ENCODE results near the gene NDUFA6. TPM values are rescaled to one million over a fixed set of nuclear protein-coding genes. Genes with fewer than 3 reads are reported as not detected.
"Not testable (repeated sequence)": the region's sequence is repeated elsewhere in the genome, so short reads cannot be mapped to it uniquely, and the experiment has no call there.

The NDUFA6 gene
- total and polyA plus RNA-seq, 9 donors, result 78.1 to 143 (median 92.2) TPM

DNA sequence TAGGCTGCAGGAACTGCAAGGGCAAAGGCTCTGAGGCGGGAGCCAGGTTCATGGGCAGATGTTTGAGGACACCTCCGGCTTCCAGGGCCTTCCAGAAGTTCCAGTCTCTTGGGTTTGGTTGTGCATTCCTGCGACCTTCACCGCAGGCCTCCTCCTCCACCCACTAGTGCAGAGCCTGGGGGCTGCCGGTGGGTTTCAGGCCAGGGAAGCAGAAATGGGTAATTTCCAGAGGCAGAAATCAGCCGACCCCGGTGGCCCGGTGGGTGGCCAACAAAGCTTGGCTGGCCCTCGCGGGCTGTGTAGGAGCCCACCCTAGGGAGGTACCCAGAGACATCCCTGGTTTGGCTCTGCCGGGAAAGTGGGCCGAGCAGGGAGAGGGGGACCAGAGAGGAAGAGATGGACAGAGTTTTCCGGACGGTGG, 16.9 kb downstream of the NDUFA6 start:
- peak overlapping the region; percentile 93 for H3K27ac ChIP-seq (ENCODE audit: low read length)

DNA sequence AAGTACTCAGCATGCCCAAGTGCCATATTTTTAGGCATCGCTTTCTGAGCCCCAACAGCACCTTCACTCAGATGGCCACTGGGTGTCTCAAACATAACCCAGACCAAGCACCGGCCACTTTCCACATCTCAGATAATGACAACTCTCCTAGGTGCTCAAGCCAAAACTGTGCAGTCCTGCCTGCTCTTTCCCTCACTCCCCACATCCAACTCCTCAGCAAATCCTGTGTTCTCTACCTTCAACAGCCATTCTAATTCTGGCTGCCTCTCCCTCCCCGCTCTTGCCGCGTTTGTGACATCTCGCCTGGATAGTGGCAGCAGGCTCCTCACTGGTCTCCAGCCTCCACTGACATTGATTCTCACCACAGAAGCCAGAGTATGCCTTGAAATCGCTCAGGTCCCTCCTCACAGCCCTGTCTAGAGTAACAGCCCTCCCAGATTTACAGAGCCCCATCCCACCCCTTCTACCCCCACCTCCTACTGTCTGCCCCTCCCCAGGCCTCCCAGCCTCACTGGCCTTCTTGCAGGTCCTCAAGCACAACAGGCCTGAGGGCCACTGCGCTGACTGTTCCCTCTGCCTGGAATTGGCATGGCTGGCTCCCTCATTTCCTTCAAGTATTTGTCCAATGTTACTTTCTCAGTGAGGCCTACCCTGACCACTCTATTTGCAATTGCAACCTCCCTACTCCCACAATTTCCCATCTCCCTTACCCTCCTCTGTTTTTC, 17.8 kb downstream of the NDUFA6 start:
- Histone ChIP-seq H3K27ac (ENCODE audit: low read length) (no peak overlapping the region), H3K4me3 (ENCODE audit: low read length) (no peak overlapping the region), H3K4me1 (ENCODE audit: control insufficient read depth, insufficient read depth, low read length) (peaks cover 47% of the 10 kb centered on the region), H3K36me3 (ENCODE audit: control insufficient read depth, insufficient read depth, low read length) (peaks cover 27% of the 10 kb centered on the region), H3K9me3 (replicated peaks; ENCODE audit: control insufficient read depth, low read depth, low read length) (no peaks in the 10 kb centered on the region), H3K27me3 (ENCODE audit: control insufficient read depth, insufficient read depth, low read length) (no peaks in the 10 kb centered on the region)
- no peak for DNase-seq
- WGBS (ENCODE audit: insufficient coverage), result 77% methylated on average over 8 of the region's 8 CpGs

More for the DNA sequence above, 16.9 kb downstream of the NDUFA6 start:
- 32% methylated on average over 10 of the region's 14 CpGs for WGBS (ENCODE audit: insufficient coverage)
- DNase-seq, result peak; percentile 32
- Histone ChIP-seq H3K27me3 (ENCODE audit: control insufficient read depth, insufficient read depth, low read length) (no peaks in the 10 kb centered on the region), H3K4me3 (ENCODE audit: low read length) (peak overlapping the region; percentile 78), H3K4me1 (ENCODE audit: control insufficient read depth, insufficient read depth, low read length) (peaks cover 56% of the 10 kb centered on the region), H3K9me3 (replicated peaks; ENCODE audit: control insufficient read depth, low read depth, low read length) (no peaks in the 10 kb centered on the region), H3K36me3 (ENCODE audit: control insufficient read depth, insufficient read depth, low read length) (peaks cover 27% of the 10 kb centered on the region)

DNA sequence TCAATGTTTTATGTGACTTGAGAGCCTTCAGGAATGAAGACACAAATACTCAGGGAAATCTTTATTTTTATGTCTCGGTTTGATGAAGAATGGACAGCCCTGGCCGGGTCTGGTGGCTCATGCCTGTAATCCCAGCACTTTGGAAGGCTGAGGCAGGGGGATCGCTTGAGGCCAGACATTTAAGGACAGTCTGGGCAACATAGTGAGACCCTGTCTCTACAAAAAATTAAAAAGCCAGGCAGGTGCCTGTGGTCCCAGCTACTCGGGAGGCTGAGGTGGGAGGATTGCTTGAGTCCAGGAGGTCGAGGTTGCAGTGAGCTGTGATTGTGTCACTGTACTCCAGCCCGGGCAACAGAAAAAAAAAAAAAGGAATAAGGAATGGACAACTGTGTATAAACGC, 19.1 kb downstream of the NDUFA6 start:
- Histone ChIP-seq H3K36me3 (ENCODE audit: control insufficient read depth, insufficient read depth, low read length) (peaks cover 26% of the 10 kb centered on the region), H3K27ac (ENCODE audit: low read length) (peak overlapping the region; percentile 93), H3K4me3 (ENCODE audit: low read length) (peak overlapping the region; percentile 57), H3K4me1 (ENCODE audit: control insufficient read depth, insufficient read depth, low read length) (peaks cover 42% of the 10 kb centered on the region)
- not testable (repeated sequence) for DNase-seq; H3K9me3 ChIP-seq (replicated peaks; ENCODE audit: control insufficient read depth, low read depth, low read length); H3K27me3 ChIP-seq (ENCODE audit: control insufficient read depth, insufficient read depth, low read length)
- WGBS (ENCODE audit: insufficient coverage), result 55% methylated on average over 6 of the region's 7 CpGs

DNA sequence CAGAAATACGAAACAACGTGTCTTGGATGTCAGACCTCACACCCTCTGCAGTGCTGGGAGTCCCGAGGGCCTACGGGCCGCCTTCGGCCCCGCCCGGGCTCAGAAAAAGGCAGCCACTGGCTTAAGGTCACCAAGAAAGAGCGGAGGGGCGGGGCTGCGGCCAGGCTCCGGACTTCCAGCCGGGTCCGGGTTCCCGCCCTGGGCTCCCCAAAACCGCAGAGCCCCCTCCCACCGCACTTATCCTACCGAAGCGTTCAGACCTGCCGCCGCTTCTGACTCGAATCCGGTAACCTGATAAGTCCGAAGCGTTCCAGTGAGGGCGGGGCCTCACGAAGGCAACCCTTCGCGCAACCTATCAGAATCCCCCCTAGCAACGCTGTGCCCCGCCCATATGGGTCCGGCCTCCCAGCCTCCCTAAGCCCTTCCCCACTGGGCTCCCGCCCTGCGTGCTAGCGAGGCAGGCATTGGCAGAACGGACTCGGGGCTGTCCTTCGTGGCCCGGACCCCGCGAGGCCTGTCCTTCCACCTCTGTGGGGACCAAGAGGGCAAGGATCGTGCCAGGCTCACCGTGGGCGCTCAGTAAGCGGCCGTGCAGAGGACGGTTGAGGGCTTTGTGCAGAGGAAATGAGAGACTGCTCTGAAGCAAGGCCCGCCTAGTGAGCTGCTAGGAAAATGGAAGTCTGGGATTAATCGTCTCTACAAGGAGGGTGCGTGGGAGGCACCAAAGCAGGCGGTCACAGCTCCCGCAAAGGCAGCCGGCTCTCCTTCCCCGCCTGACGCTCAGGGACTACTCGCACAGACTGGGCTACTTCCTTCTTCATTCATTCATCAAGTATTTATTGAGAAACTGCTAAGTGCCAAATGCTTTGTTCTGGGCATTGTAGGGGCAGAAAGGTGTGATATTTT, 19.8 kb downstream of the NDUFA6 start, which contains the start of gene NAGA:
TSS of gene NAGA (minus strand) at position 296 of the 906 bp plus-strand sequence. CDS start 515 bp downstream, outside the sequence.
- under 1% methylated on average over 44 of the region's 56 CpGs for WGBS (ENCODE audit: insufficient coverage)
- no peaks in the 10 kb centered on the region for H3K27me3 ChIP-seq (ENCODE audit: control insufficient read depth, insufficient read depth, low read length)
- H3K36me3 ChIP-seq (ENCODE audit: control insufficient read depth, insufficient read depth, low read length), result peaks cover 27% of the 10 kb centered on the region
- no peaks in the 10 kb centered on the region for H3K9me3 ChIP-seq (replicated peaks; ENCODE audit: control insufficient read depth, low read depth, low read length)
- H3K4me1 ChIP-seq (ENCODE audit: control insufficient read depth, insufficient read depth, low read length), result peaks cover 42% of the 10 kb centered on the region
- H3K4me3 ChIP-seq (ENCODE audit: low read length), result peak within 1 kb of the TSS; percentile 57
- peak; percentile 99 for DNase-seq
- H3K27ac ChIP-seq (ENCODE audit: low read length), result peak within 1 kb of the TSS; percentile 93

GRCh38 chr22:42069801-42070516, 20.6 kb downstream of the NDUFA6 start:
- Histone ChIP-seq H3K4me3 (ENCODE audit: low read length) (peak overlapping the region; percentile 57), H3K36me3 (ENCODE audit: control insufficient read depth, insufficient read depth, low read length) (peaks cover 30% of the 10 kb centered on the region), H3K9me3 (replicated peaks; ENCODE audit: control insufficient read depth, low read depth, low read length) (no peaks in the 10 kb centered on the region), H3K4me1 (ENCODE audit: control insufficient read depth, insufficient read depth, low read length) (peaks cover 34% of the 10 kb centered on the region), H3K27ac (ENCODE audit: low read length) (peak overlapping the region; percentile 93), H3K27me3 (ENCODE audit: control insufficient read depth, insufficient read depth, low read length) (no peaks in the 10 kb centered on the region)
- peak; percentile 71 for DNase-seq
- WGBS (ENCODE audit: insufficient coverage), result 4% methylated on average over 12 of the region's 19 CpGs

- H3K27me3 ChIP-seq (ENCODE audit: control insufficient read depth, insufficient read depth, low read length), result no peaks in the 10 kb centered on the region
- no peak for DNase-seq
- no peaks in the 10 kb centered on the region for H3K9me3 ChIP-seq (replicated peaks; ENCODE audit: control insufficient read depth, low read depth, low read length)
- peaks cover 19% of the 10 kb centered on the region for H3K4me1 ChIP-seq (ENCODE audit: control insufficient read depth, insufficient read depth, low read length)
- no peak overlapping the region for H3K4me3 ChIP-seq (ENCODE audit: low read length)
- peaks cover 36% of the 10 kb centered on the region for H3K36me3 ChIP-seq (ENCODE audit: control insufficient read depth, insufficient read depth, low read length)
- no peak overlapping the region for H3K27ac ChIP-seq (ENCODE audit: low read length)
- WGBS (ENCODE audit: insufficient coverage), result 78% methylated on average over 4 of the region's 4 CpGs
These were observed 22.3 kb downstream of the NDUFA6 start for GRCh38 chr22:42068291-42068690.

- peaks cover 19% of the 10 kb centered on the region for H3K4me1 ChIP-seq (ENCODE audit: control insufficient read depth, insufficient read depth, low read length)
- DNase-seq, result no peak
- H3K27me3 ChIP-seq (ENCODE audit: control insufficient read depth, insufficient read depth, low read length), result no peaks in the 10 kb centered on the region
- WGBS (ENCODE audit: insufficient coverage), result 91% methylated on average over 12 of the region's 14 CpGs
- no peak overlapping the region for H3K4me3 ChIP-seq (ENCODE audit: low read length)
- H3K9me3 ChIP-seq (replicated peaks; ENCODE audit: control insufficient read depth, low read depth, low read length), result no peaks in the 10 kb centered on the region
- no peak overlapping the region for H3K27ac ChIP-seq (ENCODE audit: low read length)
- H3K36me3 ChIP-seq (ENCODE audit: control insufficient read depth, insufficient read depth, low read length), result peaks cover 39% of the 10 kb centered on the region
These were observed 22.8 kb downstream of the NDUFA6 start for GRCh38 chr22:42067671-42068251.

GRCh38 chr22:42066937-42067336, 23.6 kb downstream of the NDUFA6 start:
- 96% methylated on average over 9 of the region's 10 CpGs for WGBS (ENCODE audit: insufficient coverage)
- Histone ChIP-seq H3K9me3 (replicated peaks; ENCODE audit: control insufficient read depth, low read depth, low read length) (no peaks in the 10 kb centered on the region), H3K36me3 (ENCODE audit: control insufficient read depth, insufficient read depth, low read length) (peaks cover 45% of the 10 kb centered on the region), H3K27ac (ENCODE audit: low read length) (no peak overlapping the region), H3K27me3 (ENCODE audit: control insufficient read depth, insufficient read depth, low read length) (no peaks in the 10 kb centered on the region), H3K4me1 (ENCODE audit: control insufficient read depth, insufficient read depth, low read length) (peaks cover 19% of the 10 kb centered on the region), H3K4me3 (ENCODE audit: low read length) (no peak overlapping the region)
- no peak for DNase-seq

DNA sequence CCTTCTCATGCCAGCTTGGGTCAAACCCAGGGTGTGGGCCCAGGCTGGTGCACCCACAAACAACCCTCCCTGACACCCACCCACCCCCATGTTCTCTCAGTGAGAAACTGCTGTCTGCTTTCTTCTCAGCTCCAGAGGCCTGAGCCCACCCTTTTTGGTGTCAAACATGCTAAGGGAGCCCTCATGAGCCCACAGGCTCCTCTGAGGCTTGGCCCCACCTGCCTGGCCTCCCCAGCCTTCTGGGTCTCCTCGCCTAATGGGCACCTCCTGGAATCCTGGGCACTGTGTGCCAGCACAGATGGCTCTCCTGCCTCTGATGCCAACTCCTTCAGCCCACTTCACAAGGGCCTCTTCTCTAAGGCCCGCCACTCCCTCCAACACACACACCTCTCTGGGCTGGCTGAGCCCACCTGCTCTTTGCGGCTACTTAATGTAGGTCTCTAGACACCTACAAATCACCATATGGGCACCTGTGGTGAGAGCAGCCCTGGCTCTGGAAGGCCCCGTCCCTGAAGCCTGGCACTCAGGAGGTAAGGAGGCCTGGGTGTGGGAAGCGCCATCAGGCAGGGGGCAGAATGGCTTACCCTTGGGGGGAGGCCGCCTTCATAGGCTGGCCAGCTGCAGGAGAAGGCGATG, 24.3 kb downstream of the NDUFA6 start:
- Histone ChIP-seq H3K4me3 (ENCODE audit: low read length) (no peak overlapping the region), H3K9me3 (replicated peaks; ENCODE audit: control insufficient read depth, low read depth, low read length) (no peaks in the 10 kb centered on the region), H3K27ac (ENCODE audit: low read length) (no peak overlapping the region), H3K36me3 (ENCODE audit: control insufficient read depth, insufficient read depth, low read length) (peaks cover 48% of the 10 kb centered on the region), H3K27me3 (ENCODE audit: control insufficient read depth, insufficient read depth, low read length) (no peaks in the 10 kb centered on the region), H3K4me1 (ENCODE audit: control insufficient read depth, insufficient read depth, low read length) (peaks cover 12% of the 10 kb centered on the region)
- 89% methylated on average over 7 of the region's 7 CpGs for WGBS (ENCODE audit: insufficient coverage)
- no peak for DNase-seq

All from muscle of leg (tissue), 11 donors.